Naive B cell (primary cell): Measurements from ENCODE around the gene MUCL3. TPM values are rescaled to one million over a fixed set of nuclear protein-coding genes. Genes with fewer than 3 reads are reported as not detected.
"Not testable (repeated sequence)": the region's sequence is repeated elsewhere in the genome, so short reads cannot be mapped to it uniquely, and the experiment has no call there.

Source experiments
- ATAC-seq, 2 donors: fragments of 150-1000 bp; cut with Tn5 transposase; 2 replicates each; pipeline ENCODE4 v1.10.0; 2021; ENCODE audit warnings: low read depth in 2 of 2, mild to moderate bottlenecking in 2 of 2, moderate library complexity in 2 of 2
- DNase-seq: peaks from one replicate; pipeline ENCODE4 v3.0.0; 2022
- H3K27ac Mint-ChIP-seq, 6 donors: one replicate each; pipeline ENCODE4 v1.8.0; 2020 to 2022; ENCODE audit warnings: mild to moderate bottlenecking in 6 of 6, mixed read lengths in 6 of 6, moderate library complexity in 5 of 6, inconsistent platforms in 2 of 6
- H3K27me3 Mint-ChIP-seq, 3 donors: one replicate each; pipeline ENCODE4 v1.8.0; 2021 to 2022; ENCODE audit warnings: mixed read lengths in 3 of 3, mild to moderate bottlenecking in 1 of 3
- H3K36me3 Mint-ChIP-seq, 2 donors: one replicate each; pipeline ENCODE4 v1.8.0; 2020 to 2022; ENCODE audit warnings: mixed read lengths in 2 of 2, inconsistent platforms in 1 of 2, mild to moderate bottlenecking in 1 of 2
- H3K4me1 Mint-ChIP-seq, 3 donors: one replicate each; pipeline ENCODE4 v1.8.0; 2020 to 2022; ENCODE audit warnings: mixed read lengths in 3 of 3, inconsistent platforms in 1 of 3, mild to moderate bottlenecking in 1 of 3, moderate library complexity in 1 of 3
- H3K4me3 Mint-ChIP-seq, 8 donors: one replicate each; pipeline ENCODE4 v1.8.0; 2020 to 2022; ENCODE audit warnings: mild to moderate bottlenecking in 8 of 8, mixed read lengths in 8 of 8, moderate library complexity in 8 of 8, inconsistent platforms in 2 of 8
- H3K9me3 Mint-ChIP-seq, 7 donors: one replicate each; pipeline ENCODE4 v1.8.0; 2020 to 2022; ENCODE audit warnings: mixed read lengths in 7 of 7, mild to moderate bottlenecking in 5 of 7, inconsistent platforms in 2 of 7, moderate library complexity in 1 of 7
- polyA plus RNA-seq, 6 donors: library from polyadenylated mRNA; unstranded; fragments of 300-500 nt; fragmentation: Illumina TruSeq; gene quantifications; one replicate each; pipeline ENCODE4 v1.2.3, GENCODE V29; 2021; ENCODE audit warnings: low read depth in 6 of 6

MUCL3 gene
- polyA plus RNA-seq, 6 donors from 2014 or later: not detected

GRCh38 chr6:30960907-30961673 lies 20.3 kb downstream of the MUCL3 start:
- ATAC-seq: no peak
- H3K4me1 Mint-ChIP-seq: peaks cover 0 to 15% (median 12%) of the 10 kb centered on the region in 3 donors
- H3K27me3 Mint-ChIP-seq: peaks cover 15 to 61% (median 55%) of the 10 kb centered on the region in 3 donors
- H3K9me3 Mint-ChIP-seq: no peaks in the 10 kb centered on the region
- peak overlapping the region in 1 of 6 donors; percentile 7 for H3K27ac Mint-ChIP-seq
- no peak overlapping the region for H3K4me3 Mint-ChIP-seq
- H3K36me3 Mint-ChIP-seq: peaks cover 0 to 8% of the 10 kb centered on the region in 2 donors
- no peak for DNase-seq

- Mint-ChIP-seq H3K4me3 (no peak overlapping the region), H3K36me3 (peaks cover 0 to 8% of the 10 kb centered on the region in 2 donors), H3K9me3 (no peaks in the 10 kb centered on the region)
These were observed 21.9 kb downstream of the MUCL3 start for GRCh38 chr6:30962716-30963115.

GRCh38 chr6:30963641-30964040 lies 22.9 kb downstream of the MUCL3 start:
- no peaks in the 10 kb centered on the region for H3K9me3 Mint-ChIP-seq
- no peak for ATAC-seq
- peaks cover 0 to 3% (median 0%) of the 10 kb centered on the region in 3 donors for H3K4me1 Mint-ChIP-seq
- no peak overlapping the region for H3K4me3 Mint-ChIP-seq
- no peak overlapping the region for H3K27ac Mint-ChIP-seq
- peaks cover 22 to 57% (median 56%) of the 10 kb centered on the region in 3 donors for H3K27me3 Mint-ChIP-seq
- DNase-seq: no peak
- H3K36me3 Mint-ChIP-seq: peaks cover 0 to 8% of the 10 kb centered on the region in 2 donors

More at GRCh38 chr6:30962716-30963115, 21.9 kb downstream of the MUCL3 start:
- H3K27ac Mint-ChIP-seq: no peak overlapping the region
- ATAC-seq: no peak
- peaks cover 0 to 3% (median 0%) of the 10 kb centered on the region in 3 donors for H3K4me1 Mint-ChIP-seq
- DNase-seq: no peak
- H3K27me3 Mint-ChIP-seq: peaks cover 22 to 66% (median 64%) of the 10 kb centered on the region in 3 donors

- no peak for DNase-seq
- ATAC-seq: no peak
- H3K27me3 Mint-ChIP-seq: peaks cover 22 to 54% (median 53%) of the 10 kb centered on the region in 3 donors
- peaks cover 0 to 4% (median under 1%) of the 10 kb centered on the region in 3 donors for H3K4me1 Mint-ChIP-seq
- no peaks in the 10 kb centered on the region for H3K9me3 Mint-ChIP-seq
- H3K4me3 Mint-ChIP-seq: no peak overlapping the region
- H3K27ac Mint-ChIP-seq: no peak overlapping the region
- peaks cover 0 to 8% of the 10 kb centered on the region in 2 donors for H3K36me3 Mint-ChIP-seq
These were observed 23.3 kb downstream of the MUCL3 start for GRCh38 chr6:30964075-30964474.

- H3K4me3 Mint-ChIP-seq: no peak overlapping the region
- peaks cover 23 to 52% (median 50%) of the 10 kb centered on the region in 3 donors for H3K27me3 Mint-ChIP-seq
- DNase-seq: no peak
- H3K4me1 Mint-ChIP-seq: peaks cover 4 to 9% (median 6%) of the 10 kb centered on the region in 3 donors
- no peak overlapping the region for H3K27ac Mint-ChIP-seq
- H3K36me3 Mint-ChIP-seq: peaks cover 0 to 8% of the 10 kb centered on the region in 2 donors
- peaks cover 0 to 3% (median 0%) of the 10 kb centered on the region in 7 donors for H3K9me3 Mint-ChIP-seq
- no peak for ATAC-seq
These were observed 24.4 kb downstream of the MUCL3 start for GRCh38 chr6:30965140-30965601.

- DNase-seq (no peak), ATAC-seq (no peak)
- Mint-ChIP-seq H3K9me3 (peaks cover 0 to 3% (median 0%) of the 10 kb centered on the region in 7 donors), H3K4me3 (peak overlapping the region in 1 of 8 donors; percentile 23), H3K27me3 (peaks cover 23 to 49% (median 46%) of the 10 kb centered on the region in 3 donors), H3K27ac (peak overlapping the region in 1 of 6 donors; percentile 34), H3K4me1 (peaks cover 4 to 9% (median 6%) of the 10 kb centered on the region in 3 donors), H3K36me3 (peaks cover 0 to 8% of the 10 kb centered on the region in 2 donors)
These were observed 25.4 kb downstream of the MUCL3 start for GRCh38 chr6:30966154-30966553.

- DNase-seq, H3K4me3 Mint-ChIP-seq, ATAC-seq, H3K36me3 Mint-ChIP-seq, H3K4me1 Mint-ChIP-seq, H3K9me3 Mint-ChIP-seq: not testable (repeated sequence)
- H3K27ac Mint-ChIP-seq: peak overlapping the region in 3 of 6 donors; percentile 23 to 81 (median 26)
- peaks cover 19 to 58% (median 57%) of the 10 kb centered on the region in 3 donors for H3K27me3 Mint-ChIP-seq
These were observed 28.4 kb downstream of the MUCL3 start for GRCh38 chr6:30969171-30969570.

GRCh38 chr6:30970946-30971345 lies 30.2 kb downstream of the MUCL3 start:
- Mint-ChIP-seq H3K4me3 (no peak overlapping the region), H3K9me3 (peaks cover 0 to 3% (median 0%) of the 10 kb centered on the region in 7 donors), H3K27ac (no peak overlapping the region), H3K36me3 (no peaks in the 10 kb centered on the region), H3K4me1 (peaks cover 4 to 6% (median 6%) of the 10 kb centered on the region in 3 donors), H3K27me3 (peaks cover 13 to 40% (median 39%) of the 10 kb centered on the region in 3 donors)
- DNase-seq (no peak), ATAC-seq (no peak)

- ATAC-seq (no peak), DNase-seq (no peak)
- peak overlapping the region in 1 of 8 donors; percentile 21 for H3K4me3 Mint-ChIP-seq
- H3K4me1 Mint-ChIP-seq: peaks cover 4 to 6% (median 6%) of the 10 kb centered on the region in 3 donors
- no peak overlapping the region for H3K27ac Mint-ChIP-seq
- no peaks in the 10 kb centered on the region for H3K36me3 Mint-ChIP-seq
- peaks cover 5 to 38% (median 35%) of the 10 kb centered on the region in 3 donors for H3K27me3 Mint-ChIP-seq
- peaks cover 0 to 4% (median 0%) of the 10 kb centered on the region in 7 donors for H3K9me3 Mint-ChIP-seq
These were observed 32.0 kb downstream of the MUCL3 start for GRCh38 chr6:30972816-30973215.

GRCh38 chr6:30974490-30975252 lies 33.9 kb downstream of the MUCL3 start:
- peaks cover 0 to 5% (median 0%) of the 10 kb centered on the region in 3 donors for H3K4me1 Mint-ChIP-seq

GRCh38 chr6:30979141-30979540 lies 38.4 kb downstream of the MUCL3 start:
- Mint-ChIP-seq H3K27ac (peak overlapping the region in 1 of 6 donors; percentile 22), H3K36me3 (peaks cover 0 to 4% of the 10 kb centered on the region in 2 donors), H3K4me1 (peaks cover 0 to 5% (median 0%) of the 10 kb centered on the region in 3 donors), H3K9me3 (peaks cover 0 to 3% (median 0%) of the 10 kb centered on the region in 7 donors), H3K27me3 (peaks cover 44 to 57% (median 45%) of the 10 kb centered on the region in 3 donors), H3K4me3 (no peak overlapping the region)
- no peak for ATAC-seq
- no peak for DNase-seq

More at GRCh38 chr6:30974490-30975252, 33.9 kb downstream of the MUCL3 start:
- H3K9me3 Mint-ChIP-seq: peaks cover 0 to 3% (median 0%) of the 10 kb centered on the region in 7 donors
- ATAC-seq (no peak), DNase-seq (no peak)
- no peaks in the 10 kb centered on the region for H3K36me3 Mint-ChIP-seq
- no peak overlapping the region for H3K27ac Mint-ChIP-seq
- H3K4me3 Mint-ChIP-seq: no peak overlapping the region
- peaks cover 11 to 43% (median 40%) of the 10 kb centered on the region in 3 donors for H3K27me3 Mint-ChIP-seq

GRCh38 chr6:30979690-30980089 lies 38.9 kb downstream of the MUCL3 start:
- H3K27me3 Mint-ChIP-seq: peaks cover 45 to 59% (median 46%) of the 10 kb centered on the region in 3 donors
- peaks cover 0 to 5% (median 0%) of the 10 kb centered on the region in 3 donors for H3K4me1 Mint-ChIP-seq
- H3K9me3 Mint-ChIP-seq: peaks cover 0 to 3% (median 0%) of the 10 kb centered on the region in 7 donors
- DNase-seq (no peak), ATAC-seq (no peak)
- H3K36me3 Mint-ChIP-seq: peaks cover 0 to 4% of the 10 kb centered on the region in 2 donors
- no peak overlapping the region for H3K4me3 Mint-ChIP-seq
- H3K27ac Mint-ChIP-seq: no peak overlapping the region
